HEK293 (cell line): Measurements from ENCODE around the gene ANKRD13D.
A peak's percentile ranks its signal among the peaks of the same experiment; 100 is the strongest.

ENCODE experiments used
- CTCF ChIA-PET: fragments of 350-600 bp; formaldehyde crosslinking; extraction: SDS; loops from one replicate; lab custom pipeline; 2021; ENCODE audit warnings: antibody characterized with exemption; lab: Yijun Ruan, JAX
- POLR2A ChIA-PET: fragments of 300-600 bp; formaldehyde crosslinking; extraction: SDS; loops from one replicate; lab custom pipeline; 2020; ENCODE audit warnings: antibody characterized with exemption, inconsistent platforms; lab: Yijun Ruan, JAX
- H3K27ac ChIP-seq: fragments of 200-500 bp; sonication (Bioruptor generic); 2 replicates; pipeline ENCODE4 v1.5.1; 2014; ENCODE audit warnings: low read depth, low read length, control low read depth, inconsistent platforms; ENCODE audit errors: extremely low read depth
- H3K36me3 ChIP-seq, 2 experiments: fragments of 200-500 bp in 1 of 2; sonication (Bioruptor generic) in 1 of 2; 1 replicate in 1 of 2; 2 replicates in 1 of 2; pipeline ENCODE4 v1.5.1; 2014 to 2017; ENCODE audit warnings: inconsistent platforms in 2 of 2, low read length in 2 of 2; ENCODE audit not compliant: control insufficient read depth in 2 of 2, insufficient read depth in 1 of 2
- H3K4me1 ChIP-seq: fragments of 200-500 bp; sonication (Bioruptor generic); 2 replicates; pipeline ENCODE4 v1.5.1; 2014; ENCODE audit warnings: mild to moderate bottlenecking, low read length, inconsistent platforms; ENCODE audit not compliant: control insufficient read depth, insufficient read depth
- H3K4me3 ChIP-seq: 2 replicates; pipeline ENCODE4 v1.5.1; 2011; ENCODE audit warnings: low read depth, mild to moderate bottlenecking, control low read depth, low read length, moderate library complexity
- H3K9me3 ChIP-seq: fragments of 200-500 bp; sonication (Bioruptor generic); 2 replicates; pipeline ENCODE4 v1.5.1; 2014; ENCODE audit warnings: low read depth, low read length, inconsistent platforms; ENCODE audit not compliant: control insufficient read depth, insufficient read depth
- GFI1B ChIP-seq: fragments of 450-650 bp; formaldehyde crosslinking; IDR thresholded peaks from 2 replicates; pipeline ENCODE4 v1.5.1; 2016; ENCODE audit warnings: missing biosample characterization, missing genetic modification characterization
- IKZF3 ChIP-seq: fragments of 450-650 bp; IDR thresholded peaks from 2 replicates; pipeline ENCODE4 v1.5.0; 2018; ENCODE audit warnings: missing biosample characterization, mild to moderate bottlenecking, missing genetic modification characterization, moderate library complexity
- YY1 ChIP-seq: fragments of 450-650 bp; formaldehyde crosslinking; IDR thresholded peaks from 2 replicates; pipeline ENCODE4 v1.5.1; 2018; ENCODE audit warnings: missing biosample characterization, missing genetic modification characterization
- ZBTB1 ChIP-seq: fragments of 450-650 bp; formaldehyde crosslinking; IDR thresholded peaks from 2 replicates; pipeline ENCODE4 v1.5.1; 2016; ENCODE audit warnings: missing biosample characterization, missing genetic modification characterization
- ZIC2 ChIP-seq: fragments of 450-650 bp; formaldehyde crosslinking; IDR thresholded peaks from 2 replicates; pipeline ENCODE4 v1.5.1; 2016; ENCODE audit warnings: missing biosample characterization, missing genetic modification characterization
- ZNF112 ChIP-seq: fragments of 450-650 bp; formaldehyde crosslinking; IDR thresholded peaks from 2 replicates; pipeline ENCODE4 v1.5.0; 2017; ENCODE audit warnings: missing biosample characterization, missing genetic modification characterization
- ZNF157 ChIP-seq: fragments of 450-650 bp; formaldehyde crosslinking; IDR thresholded peaks from 2 replicates; pipeline ENCODE4 v1.5.1; 2016; ENCODE audit warnings: missing biosample characterization, missing genetic modification characterization
- ZNF175 ChIP-seq: fragments of 450-650 bp; formaldehyde crosslinking; IDR thresholded peaks from 2 replicates; pipeline ENCODE4 v1.5.1; 2016; ENCODE audit warnings: missing biosample characterization, missing genetic modification characterization
- ZNF23 ChIP-seq: fragments of 450-650 bp; formaldehyde crosslinking; IDR thresholded peaks from 2 replicates; pipeline ENCODE4 v1.5.1; 2016; ENCODE audit warnings: missing biosample characterization, missing genetic modification characterization, borderline replicate concordance
- ZNF555 ChIP-seq: fragments of 450-650 bp; formaldehyde crosslinking; conservative IDR thresholded peaks from 2 replicates; pipeline ENCODE4 v1.5.1; 2017; ENCODE audit warnings: missing biosample characterization, mild to moderate bottlenecking, missing genetic modification characterization, inconsistent platforms
- ZNF621 ChIP-seq: fragments of 450-650 bp; formaldehyde crosslinking; IDR thresholded peaks from 2 replicates; pipeline ENCODE4 v1.5.1; 2017; ENCODE audit warnings: missing biosample characterization, missing genetic modification characterization
- ZNF658 ChIP-seq: fragments of 450-650 bp; formaldehyde crosslinking; IDR thresholded peaks from 2 replicates; pipeline ENCODE4; 2016; ENCODE audit warnings: missing biosample characterization, missing genetic modification characterization
- ZNF701 ChIP-seq: fragments of 450-650 bp; formaldehyde crosslinking; IDR thresholded peaks from 2 replicates; pipeline ENCODE4 v1.5.1; 2016; ENCODE audit warnings: missing biosample characterization, missing genetic modification characterization
- ZNF792 ChIP-seq: fragments of 450-650 bp; formaldehyde crosslinking; IDR thresholded peaks from 2 replicates; pipeline ENCODE4 v1.5.1; 2016; ENCODE audit warnings: missing biosample characterization, missing genetic modification characterization
- ZNF837 ChIP-seq: fragments of 450-650 bp; formaldehyde crosslinking; IDR thresholded peaks from 2 replicates; pipeline ENCODE4 v1.5.1; 2016; ENCODE audit warnings: missing biosample characterization, missing genetic modification characterization
- ZSCAN23 ChIP-seq: fragments of 450-650 bp; formaldehyde crosslinking; IDR thresholded peaks from 2 replicates; pipeline ENCODE4 v1.5.1; 2016; ENCODE audit warnings: missing biosample characterization, missing genetic modification characterization
- TF ChIP-seq, protein P1 (sequence below): fragments of 450-650 bp; formaldehyde crosslinking; IDR thresholded peaks from 2 replicates; pipeline ENCODE4 v1.5.1; 2016; ENCODE audit warnings: missing biosample characterization, missing genetic modification characterization
- TF ChIP-seq, protein P2 (sequence below): fragments of 450-650 bp; formaldehyde crosslinking; IDR thresholded peaks from 2 replicates; pipeline ENCODE4 v1.5.1; 2016; ENCODE audit warnings: missing biosample characterization, missing genetic modification characterization, borderline replicate concordance
- TF ChIP-seq, protein P3 (sequence below): fragments of 450-650 bp; formaldehyde crosslinking; IDR thresholded peaks from 2 replicates; pipeline ENCODE4 v1.5.1; 2017; ENCODE audit warnings: missing biosample characterization, mild to moderate bottlenecking, missing genetic modification characterization, moderate library complexity
- TF ChIP-seq, protein P4 (sequence below): fragments of 450-650 bp; formaldehyde crosslinking; IDR thresholded peaks from 2 replicates; pipeline ENCODE4 v1.5.1; 2016; ENCODE audit warnings: missing biosample characterization, missing genetic modification characterization, low read depth
- TF ChIP-seq, protein P5 (sequence below): fragments of 450-650 bp; formaldehyde crosslinking; IDR thresholded peaks from 2 replicates; pipeline ENCODE4 v1.5.1; 2016; ENCODE audit warnings: missing biosample characterization, missing genetic modification characterization

ANKRD13D gene

DNA sequence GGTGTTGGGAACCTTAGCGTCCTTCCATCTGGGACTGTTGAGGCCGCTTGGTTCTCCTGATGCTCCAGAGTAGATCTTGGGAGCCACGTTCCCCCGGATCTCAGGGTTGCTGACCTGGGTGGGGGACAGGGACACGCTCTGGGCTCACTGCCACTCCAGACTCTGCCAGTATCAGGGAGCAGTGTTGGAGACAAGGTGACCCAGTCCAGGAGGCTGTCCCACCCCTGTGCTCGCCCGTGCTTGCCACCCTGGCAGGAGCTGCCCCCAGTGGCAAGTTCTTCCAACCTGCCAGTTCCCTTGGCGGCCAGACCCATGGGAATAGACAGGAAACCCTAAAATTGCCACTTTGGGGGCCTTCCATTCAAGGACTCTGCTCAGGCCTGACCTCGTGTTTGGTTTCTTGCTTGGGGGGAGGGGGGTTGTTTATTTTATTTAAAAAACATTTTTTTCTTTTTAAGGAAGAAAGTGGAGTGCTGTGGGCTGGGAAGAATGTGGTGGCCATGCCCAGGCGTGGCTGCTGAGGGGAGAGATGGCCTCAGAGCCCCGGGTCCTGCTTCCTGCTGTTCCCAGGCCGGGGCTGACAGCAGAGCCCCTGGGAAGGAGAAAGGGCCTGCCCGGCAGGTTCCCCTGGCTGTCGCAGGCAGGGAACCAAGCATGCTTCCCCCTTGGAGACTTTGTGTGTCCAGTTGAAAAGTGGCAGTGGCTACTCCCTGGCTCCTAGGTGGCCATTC is 15.7 kb upstream of the ANKRD13D start:
- Histone ChIP-seq H3K9me3 (no peaks in the 10 kb centered on the region), H3K4me3 (no peak overlapping the region), H3K36me3 (peaks cover 0 to 55% of the 10 kb centered on the region in 2 experiments; a peak in 1 of 3 replicates), H3K4me1 (peaks cover 4% of the 10 kb centered on the region), H3K27ac (no peak overlapping the region)
- POLR2A ChIA-PET = no interaction called here
- TF ChIP-seq, protein P1, sequence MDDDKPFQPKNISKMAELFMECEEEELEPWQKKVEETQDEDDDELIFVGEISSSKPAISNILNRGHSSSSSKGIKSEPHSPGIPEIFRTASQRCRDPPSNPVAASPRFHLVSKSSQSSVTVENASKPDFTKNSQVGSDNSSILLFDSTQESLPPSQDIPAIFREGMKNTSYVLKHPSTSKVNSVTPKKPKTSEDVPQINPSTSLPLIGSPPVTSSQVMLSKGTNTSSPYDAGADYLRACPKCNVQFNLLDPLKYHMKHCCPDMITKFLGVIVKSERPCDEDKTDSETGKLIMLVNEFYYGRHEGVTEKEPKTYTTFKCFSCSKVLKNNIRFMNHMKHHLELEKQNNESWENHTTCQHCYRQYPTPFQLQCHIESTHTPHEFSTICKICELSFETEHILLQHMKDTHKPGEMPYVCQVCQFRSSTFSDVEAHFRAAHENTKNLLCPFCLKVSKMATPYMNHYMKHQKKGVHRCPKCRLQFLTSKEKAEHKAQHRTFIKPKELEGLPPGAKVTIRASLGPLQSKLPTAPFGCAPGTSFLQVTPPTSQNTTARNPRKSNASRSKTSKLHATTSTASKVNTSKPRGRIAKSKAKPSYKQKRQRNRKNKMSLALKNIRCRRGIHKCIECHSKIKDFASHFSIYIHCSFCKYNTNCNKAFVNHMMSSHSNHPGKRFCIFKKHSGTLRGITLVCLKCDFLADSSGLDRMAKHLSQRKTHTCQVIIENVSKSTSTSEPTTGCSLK (tag by site-specific recombination) = no peak
- TF ChIP-seq ZIC2 (tag by site-specific recombination) (peak; percentile 81), IKZF3 (tag by site-specific recombination) (no peak), YY1 (tag by site-specific recombination) (no peak)
- CTCF ChIA-PET = interaction anchor here (1.5 kb wide), 1 partner anchor 11 kb away, joined by 11 read pairs; no protein-coding TSS in a partner anchor

DNA sequence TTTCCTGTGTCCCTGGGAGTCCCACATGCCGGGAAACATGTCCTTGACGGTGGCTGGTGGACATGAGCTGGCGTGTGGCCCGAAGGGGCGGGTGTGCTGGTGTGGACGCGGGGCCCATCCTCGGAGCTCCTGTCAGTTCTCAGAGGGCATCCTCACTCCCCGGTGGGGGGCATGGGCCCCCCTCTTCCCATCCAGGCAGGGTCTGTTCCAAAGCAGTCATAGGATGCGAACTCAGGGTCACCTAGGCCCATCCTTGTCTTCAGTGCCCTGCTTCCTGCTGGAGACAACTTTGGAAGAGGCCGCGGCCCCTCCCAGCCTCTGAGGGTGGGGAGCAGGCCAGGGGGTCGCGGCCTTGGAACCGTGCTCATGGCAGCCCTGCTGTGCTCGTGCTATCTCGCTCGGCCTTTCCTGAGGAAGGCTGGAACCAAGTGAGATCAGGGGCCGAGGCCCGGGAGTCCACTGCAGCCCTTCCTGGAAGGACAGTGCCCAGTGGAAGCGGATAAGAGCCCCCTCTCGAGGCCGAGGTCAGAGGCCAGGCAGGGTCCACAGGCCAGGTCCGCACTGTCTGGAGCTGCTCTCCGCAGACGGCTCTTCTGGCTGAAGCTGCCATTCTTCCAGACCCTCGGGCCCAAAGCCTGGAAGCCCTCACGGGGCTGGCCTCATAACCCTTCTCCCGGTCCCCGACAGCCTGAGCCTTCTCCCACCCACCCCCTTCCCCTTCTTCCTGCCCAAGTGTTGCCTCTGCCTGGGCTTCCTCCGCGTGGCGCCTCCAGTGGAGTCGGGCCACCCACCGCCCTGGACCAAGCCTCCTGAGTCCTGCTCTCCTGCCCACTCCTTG is 14.1 kb upstream of the ANKRD13D start:
- peaks cover 0 to 55% of the 10 kb centered on the region in 2 experiments; a peak in 1 of 3 replicates for H3K36me3 ChIP-seq
- TF ChIP-seq ZSCAN23 (no peak), ZNF621 (no peak), ZNF175 (tag by site-specific recombination) (no peak), ZNF792 (no peak), ZNF23 (no peak), ZNF658 (tag by site-specific recombination) (no peak), ZNF555 (tag by site-specific recombination) (no peak), ZNF112 (tag by site-specific recombination) (no peak), GFI1B (no peak), ZNF837 (tag by site-specific recombination) (no peak), ZNF157 (tag by site-specific recombination) (no peak), ZNF701 (tag by site-specific recombination) (no peak), ZBTB1 (tag by site-specific recombination) (no peak)
- TF ChIP-seq, protein P2, sequence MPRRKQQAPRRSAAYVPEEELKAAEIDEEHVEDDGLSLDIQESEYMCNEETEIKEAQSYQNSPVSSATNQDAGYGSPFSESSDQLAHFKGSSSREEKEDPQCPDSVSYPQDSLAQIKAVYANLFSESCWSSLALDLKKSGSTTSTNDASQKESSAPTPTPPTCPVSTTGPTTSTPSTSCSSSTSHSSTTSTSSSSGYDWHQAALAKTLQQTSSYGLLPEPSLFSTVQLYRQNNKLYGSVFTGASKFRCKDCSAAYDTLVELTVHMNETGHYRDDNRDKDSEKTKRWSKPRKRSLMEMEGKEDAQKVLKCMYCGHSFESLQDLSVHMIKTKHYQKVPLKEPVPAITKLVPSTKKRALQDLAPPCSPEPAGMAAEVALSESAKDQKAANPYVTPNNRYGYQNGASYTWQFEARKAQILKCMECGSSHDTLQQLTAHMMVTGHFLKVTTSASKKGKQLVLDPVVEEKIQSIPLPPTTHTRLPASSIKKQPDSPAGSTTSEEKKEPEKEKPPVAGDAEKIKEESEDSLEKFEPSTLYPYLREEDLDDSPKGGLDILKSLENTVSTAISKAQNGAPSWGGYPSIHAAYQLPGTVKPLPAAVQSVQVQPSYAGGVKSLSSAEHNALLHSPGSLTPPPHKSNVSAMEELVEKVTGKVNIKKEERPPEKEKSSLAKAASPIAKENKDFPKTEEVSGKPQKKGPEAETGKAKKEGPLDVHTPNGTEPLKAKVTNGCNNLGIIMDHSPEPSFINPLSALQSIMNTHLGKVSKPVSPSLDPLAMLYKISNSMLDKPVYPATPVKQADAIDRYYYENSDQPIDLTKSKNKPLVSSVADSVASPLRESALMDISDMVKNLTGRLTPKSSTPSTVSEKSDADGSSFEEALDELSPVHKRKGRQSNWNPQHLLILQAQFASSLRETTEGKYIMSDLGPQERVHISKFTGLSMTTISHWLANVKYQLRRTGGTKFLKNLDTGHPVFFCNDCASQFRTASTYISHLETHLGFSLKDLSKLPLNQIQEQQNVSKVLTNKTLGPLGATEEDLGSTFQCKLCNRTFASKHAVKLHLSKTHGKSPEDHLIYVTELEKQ = no peak
- TF ChIP-seq, protein P3, sequence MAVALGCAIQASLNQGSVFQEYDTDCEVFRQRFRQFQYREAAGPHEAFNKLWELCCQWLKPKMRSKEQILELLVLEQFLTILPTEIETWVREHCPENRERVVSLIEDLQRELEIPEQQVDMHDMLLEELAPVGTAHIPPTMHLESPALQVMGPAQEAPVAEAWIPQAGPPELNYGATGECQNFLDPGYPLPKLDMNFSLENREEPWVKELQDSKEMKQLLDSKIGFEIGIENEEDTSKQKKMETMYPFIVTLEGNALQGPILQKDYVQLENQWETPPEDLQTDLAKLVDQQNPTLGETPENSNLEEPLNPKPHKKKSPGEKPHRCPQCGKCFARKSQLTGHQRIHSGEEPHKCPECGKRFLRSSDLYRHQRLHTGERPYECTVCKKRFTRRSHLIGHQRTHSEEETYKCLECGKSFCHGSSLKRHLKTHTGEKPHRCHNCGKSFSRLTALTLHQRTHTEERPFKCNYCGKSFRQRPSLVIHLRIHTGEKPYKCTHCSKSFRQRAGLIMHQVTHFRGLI (tag by site-specific recombination) = no peak
- TF ChIP-seq, protein P4, sequence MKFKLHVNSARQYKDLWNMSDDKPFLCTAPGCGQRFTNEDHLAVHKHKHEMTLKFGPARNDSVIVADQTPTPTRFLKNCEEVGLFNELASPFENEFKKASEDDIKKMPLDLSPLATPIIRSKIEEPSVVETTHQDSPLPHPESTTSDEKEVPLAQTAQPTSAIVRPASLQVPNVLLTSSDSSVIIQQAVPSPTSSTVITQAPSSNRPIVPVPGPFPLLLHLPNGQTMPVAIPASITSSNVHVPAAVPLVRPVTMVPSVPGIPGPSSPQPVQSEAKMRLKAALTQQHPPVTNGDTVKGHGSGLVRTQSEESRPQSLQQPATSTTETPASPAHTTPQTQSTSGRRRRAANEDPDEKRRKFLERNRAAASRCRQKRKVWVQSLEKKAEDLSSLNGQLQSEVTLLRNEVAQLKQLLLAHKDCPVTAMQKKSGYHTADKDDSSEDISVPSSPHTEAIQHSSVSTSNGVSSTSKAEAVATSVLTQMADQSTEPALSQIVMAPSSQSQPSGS (tag by site-specific recombination) = no peak
- TF ChIP-seq, protein P5, sequence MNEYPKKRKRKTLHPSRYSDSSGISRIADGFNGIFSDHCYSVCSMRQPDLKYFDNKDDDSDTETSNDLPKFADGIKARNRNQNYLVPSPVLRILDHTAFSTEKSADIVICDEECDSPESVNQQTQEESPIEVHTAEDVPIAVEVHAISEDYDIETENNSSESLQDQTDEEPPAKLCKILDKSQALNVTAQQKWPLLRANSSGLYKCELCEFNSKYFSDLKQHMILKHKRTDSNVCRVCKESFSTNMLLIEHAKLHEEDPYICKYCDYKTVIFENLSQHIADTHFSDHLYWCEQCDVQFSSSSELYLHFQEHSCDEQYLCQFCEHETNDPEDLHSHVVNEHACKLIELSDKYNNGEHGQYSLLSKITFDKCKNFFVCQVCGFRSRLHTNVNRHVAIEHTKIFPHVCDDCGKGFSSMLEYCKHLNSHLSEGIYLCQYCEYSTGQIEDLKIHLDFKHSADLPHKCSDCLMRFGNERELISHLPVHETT (tag by site-specific recombination) = no peak
- POLR2A ChIA-PET = interaction anchor here (1.4 kb wide), 1 partner anchor 48 kb away, joined by 3 read pairs; no protein-coding TSS in a partner anchor
- H3K4me1 ChIP-seq = peaks cover 4% of the 10 kb centered on the region
- CTCF ChIA-PET = no interaction called here
- H3K27ac ChIP-seq = no peak overlapping the region
- H3K9me3 ChIP-seq = no peaks in the 10 kb centered on the region
- no peak overlapping the region for H3K4me3 ChIP-seq
